ENCODE measurements around the gene MATN1.

MATN1 gene

DNA sequence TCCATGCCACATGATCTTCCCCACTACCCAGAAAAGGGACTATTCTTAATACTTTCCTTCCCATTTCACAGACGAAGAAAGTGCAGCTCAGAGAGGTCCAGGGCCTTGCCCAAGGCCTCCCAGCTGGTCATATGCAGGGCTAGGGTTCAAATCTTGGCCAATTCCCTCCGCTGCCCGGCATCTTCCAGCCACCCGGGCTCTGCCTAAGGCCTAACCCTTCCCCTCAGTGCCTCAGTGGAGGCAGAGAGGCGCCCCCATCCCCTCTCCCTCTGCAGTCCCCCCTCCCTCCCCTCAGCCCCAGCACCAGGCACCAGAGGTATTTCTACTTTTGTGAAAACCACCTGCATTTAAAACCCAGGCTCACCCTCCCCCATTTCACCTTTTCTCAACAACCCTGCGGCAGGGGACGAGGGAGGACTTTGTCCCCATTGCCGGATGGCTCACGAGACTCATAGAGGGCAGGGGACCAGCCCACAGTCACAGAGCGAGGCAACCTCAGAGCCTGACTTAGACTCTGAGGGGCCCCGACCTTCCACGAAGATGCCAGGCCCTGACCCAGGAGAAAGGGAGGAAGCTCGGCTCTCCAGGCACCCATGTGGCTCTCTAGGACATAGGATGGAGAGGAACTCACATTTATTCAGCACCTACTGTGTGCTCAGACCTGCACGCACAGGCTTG lies 21.9 kb upstream of the MATN1 start:
- DNase-seq (ENCODE audit: low read depth in 3 of 3): no peak

DNA sequence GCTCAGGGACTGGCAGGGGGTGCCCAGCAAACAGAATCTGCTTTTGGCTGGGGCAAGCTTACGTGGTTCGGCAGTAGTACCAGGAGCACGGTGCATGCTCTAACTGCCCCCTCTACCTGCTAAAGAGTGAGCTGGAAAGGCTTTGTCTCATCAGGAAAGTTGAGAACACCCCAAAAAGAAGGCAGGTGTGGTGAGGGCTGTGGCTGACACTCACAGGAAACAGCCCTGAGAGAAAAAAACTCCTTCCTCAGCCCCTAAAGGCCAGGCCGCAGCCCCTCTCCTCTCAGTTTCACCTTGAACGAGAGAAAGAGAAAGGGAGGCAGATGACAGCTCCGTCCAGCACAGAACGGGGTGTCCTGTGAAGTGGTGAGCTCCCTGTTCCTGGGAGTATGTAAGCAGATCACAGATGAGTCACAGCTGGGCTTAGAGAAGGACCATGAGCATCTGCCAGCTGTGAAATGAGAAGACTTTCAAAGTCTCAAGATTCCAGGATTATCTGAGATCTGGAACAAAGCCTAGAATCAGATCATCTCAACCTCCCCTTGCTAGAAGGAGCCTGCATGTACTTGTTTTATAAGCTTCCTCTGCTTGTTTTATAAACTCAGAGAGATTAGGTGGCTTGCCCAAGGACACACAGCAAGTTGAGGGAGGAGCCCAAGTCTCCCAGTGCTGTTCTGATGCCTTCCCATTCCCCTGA lies 20.8 kb upstream of the MATN1 start:
- no peak for DNase-seq (ENCODE audit: low read depth in 3 of 3)

GRCh38 chr1:30743584-30744059 lies 20.2 kb upstream of the MATN1 start:
- peak in 1 of 3 donors; percentile 45 for DNase-seq (ENCODE audit: low read depth in 3 of 3)

- DNase-seq (ENCODE audit: low read depth in 3 of 3): no peak
Measured at GRCh38 chr1:30742963-30743559, 19.7 kb upstream of the MATN1 start.

- no peak for DNase-seq (ENCODE audit: low read depth in 3 of 3)
Measured at GRCh38 chr1:30742300-30742962, 19.0 kb upstream of the MATN1 start.

DNA sequence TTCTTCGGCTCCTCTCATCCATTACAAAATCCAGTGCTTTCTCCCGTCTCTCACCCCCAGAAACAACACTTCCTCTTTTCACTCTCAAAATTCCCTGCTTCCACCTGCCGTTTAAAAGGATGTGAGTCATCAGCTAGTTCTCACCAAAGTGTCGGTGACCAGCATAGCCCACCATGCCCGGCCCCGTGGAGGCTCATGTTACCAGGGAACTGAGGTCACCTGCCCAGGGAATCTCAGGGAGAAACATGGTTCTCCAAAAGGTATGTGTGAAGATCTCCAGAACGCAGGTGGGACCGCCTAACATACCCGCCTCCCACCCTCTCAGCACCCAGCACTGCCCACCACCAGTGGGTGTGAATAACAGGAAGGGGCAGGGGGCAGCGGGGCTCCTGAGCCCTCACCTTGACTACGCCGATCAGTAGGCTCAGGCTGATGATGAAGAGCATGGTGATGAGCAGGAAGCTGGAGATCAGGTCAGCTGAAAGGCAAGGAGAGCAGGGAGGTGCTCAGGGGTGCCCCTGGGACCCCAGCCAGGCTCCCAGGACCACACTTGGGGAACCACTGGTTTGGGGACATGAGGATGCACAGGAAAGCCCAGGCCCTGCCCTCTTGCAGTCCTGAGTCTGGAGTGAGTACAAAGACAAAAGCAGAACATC lies 18.0 kb upstream of the MATN1 start:
- DNase-seq (ENCODE audit: low read depth in 3 of 3): no peak

DNA sequence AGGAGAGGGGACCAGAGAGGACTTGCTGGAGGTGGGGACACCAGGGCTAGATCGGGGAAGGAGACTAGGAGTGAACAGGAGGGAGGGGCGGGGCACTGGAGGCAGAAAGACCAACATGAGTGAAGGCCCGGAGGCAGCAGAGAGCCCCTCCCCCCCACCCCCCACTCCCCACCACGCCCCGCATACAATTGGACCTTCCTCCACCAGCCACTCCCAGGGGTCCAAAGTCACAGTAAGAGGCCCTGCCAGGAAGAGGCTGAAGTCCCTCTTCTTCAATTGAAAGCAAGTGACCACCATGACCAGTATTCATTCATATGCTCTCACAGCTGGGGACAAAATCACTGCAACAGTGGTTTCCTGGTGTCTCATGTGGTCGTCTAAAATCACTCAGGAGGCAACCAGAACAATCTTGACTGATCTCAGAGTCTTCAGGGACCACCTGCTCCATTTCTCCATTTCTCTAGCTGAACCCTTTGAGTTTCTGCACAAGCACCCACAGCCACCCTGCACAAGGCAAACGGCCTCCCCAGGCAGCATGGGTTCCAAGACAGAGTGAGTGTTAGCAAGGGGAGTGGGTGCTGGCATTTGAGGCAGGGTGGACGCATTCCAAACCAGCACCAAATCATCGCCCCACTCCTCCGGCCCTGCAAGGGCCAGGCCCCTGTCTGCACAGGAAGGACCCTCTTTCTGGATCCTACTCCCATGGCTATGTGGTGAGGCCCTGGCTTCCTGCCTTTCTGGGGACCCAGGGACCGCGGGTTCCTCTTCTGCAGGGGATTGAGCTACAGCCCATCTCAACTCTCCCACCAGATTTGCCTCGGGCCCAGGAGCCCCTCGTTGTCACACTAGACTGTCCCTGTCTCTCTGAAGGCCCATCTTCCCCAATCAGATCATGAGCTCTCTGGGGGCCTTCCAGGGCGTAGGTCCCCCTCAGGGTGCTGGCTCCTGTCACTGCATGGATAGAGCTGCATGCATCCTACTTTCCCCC lies 17.2 kb upstream of the MATN1 start:
- no peak for DNase-seq (ENCODE audit: low read depth in 3 of 3)

DNA sequence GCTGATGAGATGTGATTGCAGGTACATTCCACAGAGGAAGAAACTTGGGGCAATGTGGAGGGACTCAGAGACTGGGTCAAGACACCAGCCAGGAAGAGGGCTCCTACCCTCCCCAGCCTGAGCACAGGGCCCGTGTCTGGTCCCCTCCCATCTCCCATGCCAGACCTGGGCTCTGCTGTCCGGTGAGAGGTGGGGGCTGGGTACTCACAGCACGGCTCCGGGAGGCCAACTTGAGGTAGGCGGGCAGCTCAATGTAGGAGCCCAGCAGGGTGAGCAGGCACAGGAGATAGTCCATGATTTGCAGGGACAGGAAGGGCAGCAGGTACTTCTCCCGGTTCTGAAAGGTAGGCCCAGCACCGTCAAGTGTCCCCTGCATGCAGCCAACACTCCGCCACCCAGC lies 16.2 kb upstream of the MATN1 start:
- no peak for DNase-seq (ENCODE audit: low read depth in 3 of 3)

DNA sequence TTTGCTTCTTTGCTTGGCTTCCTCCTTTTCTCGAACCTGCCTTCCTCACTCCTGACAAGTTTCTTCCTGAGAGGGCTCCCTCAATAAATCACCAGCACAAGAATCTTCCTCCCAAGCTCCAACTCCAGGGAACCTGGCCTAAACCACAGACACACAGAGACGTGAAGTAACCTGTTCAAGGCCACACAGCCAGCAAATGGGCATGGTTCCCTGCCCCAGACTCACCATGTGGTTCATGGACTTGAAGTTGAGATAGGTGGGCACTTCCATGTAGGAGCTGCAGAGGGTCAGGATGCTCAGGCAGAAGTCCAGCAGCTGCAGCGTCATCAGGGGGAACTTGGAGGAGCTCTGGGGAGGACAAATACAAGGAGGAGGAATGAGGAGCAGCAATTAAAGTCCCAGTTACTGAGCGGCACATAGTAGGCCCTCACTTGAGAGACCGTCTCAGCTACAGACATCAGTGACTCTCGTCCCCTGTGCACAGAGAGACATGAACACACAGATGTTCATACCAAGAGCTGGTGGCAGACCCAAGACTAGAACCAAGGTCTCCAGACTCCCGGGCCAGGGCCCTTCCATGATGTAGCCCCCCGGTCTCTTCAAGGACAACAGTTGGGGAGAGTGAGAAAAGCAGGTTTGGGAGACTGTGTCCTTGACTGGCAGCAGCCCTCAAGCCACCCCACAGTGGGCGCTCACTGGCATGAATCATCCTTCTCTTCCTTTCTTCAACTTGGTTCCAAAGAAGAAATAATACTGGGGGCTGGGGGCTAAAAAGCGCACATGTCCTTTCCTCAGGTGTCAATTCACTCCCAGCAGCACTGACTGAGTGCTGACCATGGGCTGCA lies 15.6 kb upstream of the MATN1 start:
- DNase-seq (ENCODE audit: low read depth in 3 of 3): no peak

- DNase-seq (ENCODE audit: low read depth in 3 of 3): no peak
Measured at GRCh38 chr1:30738040-30738714, 14.8 kb upstream of the MATN1 start.

GRCh38 chr1:30737357-30738039 lies 14.1 kb upstream of the MATN1 start:
- no peak for DNase-seq (ENCODE audit: low read depth in 3 of 3)

DNA sequence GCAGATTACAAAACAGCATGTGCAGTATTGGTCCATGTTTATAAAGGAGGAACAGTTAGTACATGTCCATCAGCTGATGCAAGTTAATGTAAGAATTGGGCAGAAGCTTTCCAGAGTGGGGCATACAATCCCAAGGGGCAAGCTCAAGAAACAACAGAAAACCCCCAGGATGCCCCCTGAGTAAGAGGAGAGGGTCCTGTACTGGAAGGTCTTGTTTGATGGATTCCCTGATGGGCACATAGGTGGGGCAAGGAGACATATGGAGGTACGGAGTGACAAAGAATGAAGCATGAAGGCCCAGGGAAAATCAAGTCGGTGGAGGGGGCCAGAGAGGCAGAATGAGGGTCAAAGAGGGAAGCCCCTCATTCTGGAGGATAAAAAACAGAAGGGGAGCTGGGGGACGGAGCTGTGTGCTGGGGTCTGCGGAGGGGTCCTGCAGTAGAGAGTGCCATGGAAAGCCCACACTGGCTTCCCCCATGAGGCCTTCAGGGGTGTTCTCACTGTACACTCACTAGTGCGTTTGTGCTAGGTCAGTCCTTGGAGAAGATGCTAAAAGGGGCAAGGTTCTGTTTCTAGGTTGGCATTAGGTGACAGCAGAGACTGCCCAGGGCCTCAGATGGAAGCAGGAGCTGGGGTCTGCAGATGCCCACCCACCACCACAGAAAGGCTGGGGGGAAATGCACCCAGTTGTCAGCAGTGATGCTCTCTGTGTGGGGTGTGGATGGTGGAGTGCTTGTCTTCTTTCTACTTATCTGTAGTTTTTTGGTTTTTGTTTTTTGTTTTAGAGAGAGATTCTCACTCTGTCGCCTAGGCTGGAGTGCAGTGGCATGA lies 12.5 kb upstream of the MATN1 start:
- no peak for DNase-seq (ENCODE audit: low read depth in 3 of 3)

- DNase-seq (ENCODE audit: low read depth in 3 of 3): no peak
Measured at GRCh38 chr1:30735124-30735523, 11.7 kb upstream of the MATN1 start.

DNA sequence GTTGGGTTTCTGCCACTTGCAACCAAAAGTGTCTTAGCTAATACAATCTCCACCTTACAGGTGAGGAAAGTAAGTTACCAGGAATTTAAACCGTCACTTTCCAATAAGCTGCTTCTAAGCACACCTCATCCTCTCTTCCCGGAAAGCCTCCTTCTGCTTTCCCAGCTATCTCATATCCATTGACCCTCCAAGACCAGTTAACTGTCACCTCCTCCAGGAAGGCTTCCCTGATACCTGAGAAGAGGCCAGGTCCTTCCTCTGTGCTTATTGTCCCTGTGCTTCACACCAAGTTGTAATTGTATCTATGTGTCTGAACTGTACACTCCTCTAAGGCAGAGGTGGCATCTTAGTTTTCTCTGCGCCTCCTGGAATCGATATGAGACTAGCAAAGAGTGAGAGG lies 11.2 kb upstream of the MATN1 start:
- DNase-seq (ENCODE audit: low read depth in 3 of 3): no peak

GRCh38 chr1:30734106-30734505 lies 10.7 kb upstream of the MATN1 start:
- no peak for DNase-seq (ENCODE audit: low read depth in 3 of 3)

- DNase-seq (ENCODE audit: low read depth in 3 of 3): no peak
Measured at GRCh38 chr1:30733493-30733892, 10.1 kb upstream of the MATN1 start.

- no peak for DNase-seq (ENCODE audit: low read depth in 3 of 3)
Measured at GRCh38 chr1:30732277-30732996, 9.1 kb upstream of the MATN1 start.

Measured in stimulated activated CD4-positive, alpha-beta T cell treated with anti-CD3 and anti-CD28 coated beads, TNF-alpha, amount 100 ng/mL, for 48 hours (primary cell).